IMR-90 (cell line): Measurements from ENCODE around the gene RNF40. TPM values are rescaled to one million over a fixed set of nuclear protein-coding genes. Genes with fewer than 3 reads are reported as not detected.

Experiments
- ATAC-seq: fragments of 200-7000 bp; cut with Tn5 transposase; 2 replicates; pipeline ENCODE4 v1.9.1; 2020; ENCODE audit warnings: low read depth, mild to moderate bottlenecking, moderate library complexity
- BruUV-seq: library from RNA; stranded (reverse); fragments of 400-500 nt; replicated peaks from 2 replicates; lab custom pipeline; 2021; lab: Mats Ljungman, UMichigan
- CTCF ChIA-PET: fragments of 300-600 bp; formaldehyde crosslinking; extraction: SDS; loops from one replicate; lab custom pipeline; 2021; ENCODE audit warnings: antibody characterized with exemption; lab: Yijun Ruan, JAX
- POLR2A ChIA-PET: fragments of 300-600 bp; sonication (Branson Sonifier 250); formaldehyde crosslinking; loops from one replicate; lab custom pipeline; 2022; ENCODE audit warnings: antibody characterized with exemption; ENCODE audit not compliant: unreplicated experiment; lab: Charles Lee
- DNase-seq: peaks from one replicate; pipeline ENCODE4 v3.0.0; 2013
- H2AFZ ChIP-seq: replicated peaks from 2 replicates; pipeline ENCODE3; 2013; ENCODE audit warnings: low read length, mild to moderate bottlenecking; ENCODE audit not compliant: poor library complexity
- H2AK5ac ChIP-seq: 2 replicates; pipeline ENCODE4 v1.6.1; 2013; ENCODE audit warnings: low read depth, low read length, inconsistent platforms
- H2AK9ac ChIP-seq: replicated peaks from 2 replicates; pipeline ENCODE3; 2013; ENCODE audit warnings: mild to moderate bottlenecking, low read depth, low read length, moderate library complexity; ENCODE audit not compliant: poor library complexity
- H2BK120ac ChIP-seq: 2 replicates; pipeline ENCODE4 v1.6.1; 2013; ENCODE audit warnings: low read depth, low read length, inconsistent platforms
- H2BK15ac ChIP-seq: 3 replicates; pipeline ENCODE4 v1.6.1; 2013; ENCODE audit warnings: low read depth, low read length, inconsistent platforms
- H2BK20ac ChIP-seq: 2 replicates; pipeline ENCODE4 v1.6.1; 2013; ENCODE audit warnings: low read depth, mild to moderate bottlenecking, inconsistent platforms, low read length, moderate library complexity
- H2BK5ac ChIP-seq: 2 replicates; pipeline ENCODE4 v1.6.1; 2013; ENCODE audit warnings: mild to moderate bottlenecking, low read depth, low read length, inconsistent platforms; ENCODE audit not compliant: poor library complexity, severe bottlenecking
- H3K14ac ChIP-seq: replicated peaks from 2 replicates; pipeline ENCODE4 v1.6.1; 2013; ENCODE audit warnings: low read depth, low read length, inconsistent platforms
- H3K18ac ChIP-seq: 2 replicates; pipeline ENCODE4 v1.6.1; 2013; ENCODE audit warnings: low read depth, low read length, control low read depth
- H3K23ac ChIP-seq: 2 replicates; pipeline ENCODE4 v1.6.1; 2013; ENCODE audit warnings: low read depth, low read length, inconsistent platforms
- H3K27ac ChIP-seq: 2 replicates; pipeline ENCODE4 v1.5.1; 2013; ENCODE audit warnings: mild to moderate bottlenecking, control low read depth, low read length; ENCODE audit not compliant: insufficient read depth
- H3K27me3 ChIP-seq: 2 replicates; pipeline ENCODE4 v1.6.1; 2013; ENCODE audit warnings: low read length; ENCODE audit not compliant: control insufficient read depth, insufficient read depth
- H3K36me3 ChIP-seq: 2 replicates; pipeline ENCODE4 v1.6.1; 2013; ENCODE audit warnings: low read length, mixed read lengths; ENCODE audit not compliant: control insufficient read depth, insufficient read depth
- H3K4ac ChIP-seq: 2 replicates; pipeline ENCODE4 v1.6.1; 2013; ENCODE audit warnings: low read depth, low read length, inconsistent platforms
- H3K4me1 ChIP-seq: 2 replicates; pipeline ENCODE4 v1.6.1; 2013; ENCODE audit warnings: low read length, mixed read lengths; ENCODE audit not compliant: control insufficient read depth, insufficient read depth
- H3K4me2 ChIP-seq: 2 replicates; pipeline ENCODE4 v1.6.1; 2013; ENCODE audit warnings: low read depth, mild to moderate bottlenecking, control low read depth, low read length, moderate library complexity
- H3K4me3 ChIP-seq: 2 replicates; pipeline ENCODE4 v1.5.1; 2013; ENCODE audit warnings: low read depth, mild to moderate bottlenecking, control low read depth, low read length, moderate library complexity; ENCODE audit not compliant: insufficient read depth
- H3K56ac ChIP-seq: 2 replicates; pipeline ENCODE4 v1.6.1; 2013; ENCODE audit warnings: low read length, inconsistent platforms; ENCODE audit not compliant: insufficient read depth; ENCODE audit errors: extremely low read depth
- H3K79me1 ChIP-seq, 2 experiments: 2 replicates each; pipeline ENCODE4 v1.6.1; 2013; ENCODE audit warnings: low read length in 2 of 2, inconsistent platforms in 1 of 2, low read depth in 1 of 2
- H3K9ac ChIP-seq: 2 replicates; pipeline ENCODE4 v1.6.1; 2013; ENCODE audit warnings: low read depth, low read length, control low read depth
- H3K9me1 ChIP-seq: 2 replicates; pipeline ENCODE4 v1.6.1; 2013; ENCODE audit warnings: low read length, inconsistent platforms; ENCODE audit not compliant: insufficient read depth
- H3K9me3 ChIP-seq: 2 replicates; pipeline ENCODE4 v1.6.1; 2013; ENCODE audit warnings: low read length; ENCODE audit not compliant: control insufficient read depth, insufficient read depth
- H4K20me1 ChIP-seq: 2 replicates; pipeline ENCODE4 v1.6.1; 2013; ENCODE audit warnings: low read length, inconsistent platforms; ENCODE audit not compliant: insufficient read depth
- H4K5ac ChIP-seq: 2 replicates; pipeline ENCODE4 v1.6.1; 2013; ENCODE audit warnings: mild to moderate bottlenecking, low read depth, low read length, control low read depth
- H4K8ac ChIP-seq, 2 experiments: 2 replicates each; pipeline ENCODE4 v1.6.1; 2013; ENCODE audit warnings: low read depth in 2 of 2, low read length in 2 of 2, control low read depth in 1 of 2, inconsistent platforms in 1 of 2
- H4K91ac ChIP-seq: 2 replicates; pipeline ENCODE4 v1.6.1; 2013; ENCODE audit warnings: low read depth, low read length, inconsistent platforms; ENCODE audit not compliant: insufficient read depth
- BHLHE40 ChIP-seq: fragments of 150-350 bp; IDR thresholded peaks from 2 replicates; pipeline ENCODE4 v1.6.1; 2016; ENCODE audit warnings: mild to moderate bottlenecking, low read depth, low read length
- CHD1 ChIP-seq: IDR thresholded peaks from 2 replicates; pipeline ENCODE4 v1.6.1; 2012; ENCODE audit warnings: low read depth, low read length, improper control_type of control experiment
- POLR2A ChIP-seq: IDR thresholded peaks from 2 replicates; pipeline ENCODE4 v1.6.1; 2012; ENCODE audit warnings: mild to moderate bottlenecking, low read depth, low read length
- RAD21 ChIP-seq: IDR thresholded peaks from 2 replicates; pipeline ENCODE4 v1.6.1; 2012; ENCODE audit warnings: low read length, improper control_type of control experiment
- RCOR1 ChIP-seq: IDR thresholded peaks from 2 replicates; pipeline ENCODE4 v1.6.1; 2012; ENCODE audit warnings: mild to moderate bottlenecking, low read length, improper control_type of control experiment; ENCODE audit not compliant: insufficient replicate concordance
- RFX5 ChIP-seq: IDR thresholded peaks from 2 replicates; pipeline ENCODE4 v1.8.0; 2012; ENCODE audit warnings: low read depth, mild to moderate bottlenecking, low read length, moderate library complexity
- SMC3 ChIP-seq: fragments of 150-350 bp; IDR thresholded peaks from 2 replicates; pipeline ENCODE4 v1.6.1; 2016; ENCODE audit warnings: low read depth, mild to moderate bottlenecking, antibody characterized with exemption, low read length, moderate library complexity
- USF2 ChIP-seq: fragments of 150-350 bp; IDR thresholded peaks from 2 replicates; pipeline ENCODE4 v1.6.1; 2017; ENCODE audit warnings: mild to moderate bottlenecking, antibody characterized with exemption, low read length, low read depth
- WGBS, 2 experiments: methylation state at CpG; one replicate each; pipeline versions ENCODE4 v1.1.5 to v1.1.7; 2013; ENCODE audit warnings: missing lambda C conversion rate in 2 of 2; ENCODE audit not compliant: insufficient read length in 1 of 2; ENCODE audit errors: extremely low coverage in 2 of 2; 5-methylcytosine and 5-hydroxymethylcytosine counted together
- dilution Hi-C: fragments of 300-500 bp; cut with HindIII; formaldehyde crosslinking; loops from one replicate; pipeline ENCODE4 v1.14.3; 2018; ENCODE audit warnings: low sequenced_read_pairs; ENCODE audit not compliant: unreplicated experiment
- in situ Hi-C: fragments of 300-500 bp; cut with MboI; formaldehyde crosslinking; loops from 3 replicates; pipeline ENCODE4 v1.14.3; 2019; ENCODE audit warnings: low sequenced_read_pairs, inconsistent platforms, mixed read lengths
- intact Hi-C: fragments of 100-400 bp; cut with micrococcal nuclease; formaldehyde crosslinking; loops from 2 replicates; pipeline ENCODE4 v1.10.0; 2022
- polyA plus RNA-seq, 3 experiments: library from polyadenylated mRNA; depleted of rRNA; stranded (reverse); fragments of >200 nt; gene quantifications; 2 replicates each; pipeline ENCODE4 v1.2.3, GENCODE V29; 2012; ENCODE audit warnings: low replicate concordance in 1 of 3
- total RNA-seq: library from RNA; depleted of rRNA; stranded (reverse); fragments of >200 nt; gene quantifications from 2 replicates; pipeline ENCODE4 v1.2.3, GENCODE V29; 2012
- TF ChIP-seq, protein P1 (sequence below): fragments of 150-350 bp; IDR thresholded peaks from 2 replicates; pipeline ENCODE4 v1.6.1; 2016; ENCODE audit warnings: low read depth, mild to moderate bottlenecking, low read length, moderate library complexity, borderline replicate concordance

The RNF40 gene
- total and polyA plus RNA-seq, 2 of the 4 experiments (the other 2 are of a cell fraction) = 46.7 to 72.4 TPM

- Histone ChIP-seq H3K4me2 (no peak overlapping the region), H3K23ac (no peak overlapping the region), H4K91ac (no peak overlapping the region), H2AK5ac (no peak overlapping the region), H3K56ac (no peak overlapping the region), H2BK5ac (no peak overlapping the region), H3K4me3 (no peak overlapping the region), H2AFZ (no peak overlapping the region), H4K8ac (no peak overlapping the region), H2BK120ac (no peak overlapping the region), H4K5ac (no peak overlapping the region), H3K9me3 (no peaks in the 10 kb centered on the region), H3K14ac (no peak overlapping the region), H3K18ac (no peak overlapping the region), H3K27me3 (peaks cover 6% of the 10 kb centered on the region; the same call in 1 of the 2 replicates), H3K27ac (no peak overlapping the region), H3K79me1 (no peaks in the 10 kb centered on the region), H4K20me1 (no peaks in the 10 kb centered on the region), H3K9me1 (no peaks in the 10 kb centered on the region), H3K4ac (no peak overlapping the region), H2BK20ac (no peak overlapping the region), H3K4me1 (no peaks in the 10 kb centered on the region), H2AK9ac (no peak overlapping the region), H3K9ac (no peak overlapping the region), H2BK15ac (no peak overlapping the region), H3K36me3 (no peaks in the 10 kb centered on the region)
- in situ Hi-C loops (no loop called here), intact Hi-C loops (no loop called here), dilution Hi-C loops (no loop called here)
- POLR2A ChIA-PET = no interaction called here
- DNase-seq = no peak
- no peak for ATAC-seq
- 74% methylated on average over 3 of the region's 8 CpGs; no CpG with 5 or more reads in 1 of the 2 experiments for WGBS, 2 experiments
- TF ChIP-seq CHD1 = no peak
- TF ChIP-seq RAD21 = no peak
- TF ChIP-seq BHLHE40 = no peak
- TF ChIP-seq, protein P1, sequence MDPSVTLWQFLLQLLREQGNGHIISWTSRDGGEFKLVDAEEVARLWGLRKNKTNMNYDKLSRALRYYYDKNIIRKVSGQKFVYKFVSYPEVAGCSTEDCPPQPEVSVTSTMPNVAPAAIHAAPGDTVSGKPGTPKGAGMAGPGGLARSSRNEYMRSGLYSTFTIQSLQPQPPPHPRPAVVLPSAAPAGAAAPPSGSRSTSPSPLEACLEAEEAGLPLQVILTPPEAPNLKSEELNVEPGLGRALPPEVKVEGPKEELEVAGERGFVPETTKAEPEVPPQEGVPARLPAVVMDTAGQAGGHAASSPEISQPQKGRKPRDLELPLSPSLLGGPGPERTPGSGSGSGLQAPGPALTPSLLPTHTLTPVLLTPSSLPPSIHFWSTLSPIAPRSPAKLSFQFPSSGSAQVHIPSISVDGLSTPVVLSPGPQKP = no peak
- TF ChIP-seq RCOR1 = no peak
- TF ChIP-seq POLR2A = no peak
- TF ChIP-seq RFX5 = no peak
- TF ChIP-seq USF2 = no peak
- TF ChIP-seq SMC3 = no peak
- CTCF ChIA-PET = no interaction called here
- no TSS peak for BruUV-seq
Observed at GRCh38 chr16:30797670-30798309, 35.7 kb downstream of the RNF40 start.
